Ovary (tissue), 9 donors: ENCODE data around the gene SLC35C1. TPM values are rescaled to one million over a fixed set of nuclear protein-coding genes. Genes with fewer than 3 reads are reported as not detected.

Experiments
- DNase-seq, 5 donors: peaks; one replicate each; pipeline ENCODE4 v3.0.0-alpha.2; 2019 to 2020
- H3K27ac ChIP-seq, 2 donors: fragments of 200-600 bp; one replicate each; pipeline versions ENCODE4 v1.5.1 to v1.8.0; 2019 to 2022
- H3K27me3 ChIP-seq: fragments of 200-600 bp; one replicate; pipeline ENCODE4 v1.8.0; 2022
- H3K36me3 ChIP-seq: fragments of 200-600 bp; sonication (generic); one replicate; pipeline ENCODE4 v1.5.1; 2019
- H3K4me1 ChIP-seq: one replicate; pipeline ENCODE4 v1.8.1; 2013; ENCODE audit warnings: mild to moderate bottlenecking, moderate library complexity; ENCODE audit not compliant: insufficient read depth
- H3K4me3 ChIP-seq: fragments of 200-600 bp; sonication (generic); one replicate; pipeline ENCODE4 v1.5.1; 2017
- H3K9me3 ChIP-seq, 2 donors: fragments of 200-600 bp in 1 of 2; sonication (generic) in 1 of 2; one replicate each; pipeline versions ENCODE4 v1.5.1 to v1.8.1; 2013 to 2019; ENCODE audit warnings: mild to moderate bottlenecking in 1 of 2, moderate library complexity in 1 of 2
- EP300 ChIP-seq: sonication (generic); formaldehyde crosslinking; IDR thresholded peaks from one replicate; pipeline ENCODE4 v1.6.1; 2017; ENCODE audit warnings: antibody characterized with exemption
- POLR2A ChIP-seq: fragments of 450-650 bp; IDR thresholded peaks from one replicate; pipeline ENCODE4 v1.6.1; 2017; ENCODE audit warnings: antibody characterized with exemption, mild to moderate bottlenecking, moderate library complexity
- WGBS, 3 donors: extraction: QIAGEN DNeasy Blood & Tissue Kit in 1 of 3; methylation state at CpG; one replicate each; pipeline versions ENCODE4 v1.1.5 to v1.1.7; 2013 to 2017; 5-methylcytosine and 5-hydroxymethylcytosine counted together
- intact Hi-C, 4 donors: fragments of 100-400 bp; cut with DNase I; formaldehyde crosslinking; loops; one replicate each; pipeline versions ENCODE4 v1.11.0 to v1.15.1; 2022 to 2023
- polyA plus RNA-seq, 2 donors: library from polyadenylated mRNA; stranded (reverse); fragments of 200-250 nt in 1 of 2; fragments of 350-450 nt in 1 of 2; fragmentation: Illumina TruSeq in 1 of 2; extraction: RNeasy Lipid Tissue Mini Kit (QIAGEN cat#74804) in 1 of 2; gene quantifications; one replicate each; pipeline ENCODE4 v1.2.3, GENCODE V29; 2013 to 2014
- total RNA-seq, 7 donors: library from RNA; depleted of rRNA in 2 of 7; stranded (reverse); fragments of >200 nt in 2 of 7; fragmentation: NEBNext Ultra II Directional in 3 of 7; extraction: Animal tissue kit (Norgen Biotek cat#: 25700) in 3 of 7; gene quantifications; one replicate each; pipeline versions ENCODE4 v1.1.0 to v1.2.4, GENCODE V29; 2016 to 2023
- TF ChIP-seq, protein P1 (sequence below), 3 donors: fragments of 450-650 bp in 2 of 3; fragments of 200-600 bp in 1 of 3; IDR thresholded peaks; one replicate each; pipeline versions ENCODE4 v1.5.1 to v1.8.0; 2016 to 2022; ENCODE audit warnings: antibody characterized with exemption in 3 of 3, mild to moderate bottlenecking in 1 of 3
- donor health status: DM: no; HTN: no; CAD: no; lungs with moderate emphysema.
- donor health status: DM: no; HTN: no; CAD: no.
- donor health status: Bipolar disorder and iron deficiency.
- donor health status: DM: yes; HTN: yes; CAD: no.
- donor health status: DM: no; HTN: no; CAD: no.
- donor health status: DM: yes; HTN: yes; CAD: no.

SLC35C1 gene
- total and polyA plus RNA-seq, 9 donors = 5.9 to 13.8 (median 9.6) TPM

DNA sequence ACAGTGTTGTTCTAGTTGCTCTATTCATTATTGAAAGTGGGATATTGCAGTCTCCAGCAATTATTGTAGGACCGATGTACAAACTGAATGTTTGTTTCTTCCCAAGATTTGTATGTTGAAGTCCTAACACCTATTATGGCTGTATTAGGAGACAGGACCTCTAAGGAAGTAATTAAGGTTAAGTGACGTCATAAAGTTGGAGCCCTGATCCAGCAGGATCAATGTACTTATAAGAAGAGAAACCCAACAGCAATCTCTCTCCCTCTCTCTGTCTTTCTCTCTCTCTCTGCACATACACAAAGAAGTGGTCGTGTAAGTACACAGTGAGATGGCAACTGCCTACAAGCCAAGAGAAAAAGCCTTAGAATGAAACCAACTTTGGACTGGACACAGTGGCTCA is 16.1 kb upstream of the SLC35C1 start:
- no peaks in the 10 kb centered on the region for H3K36me3 ChIP-seq
- H3K27me3 ChIP-seq = no peaks in the 10 kb centered on the region
- no peak overlapping the region for H3K4me3 ChIP-seq
- no peaks in the 10 kb centered on the region for H3K9me3 ChIP-seq
- H3K27ac ChIP-seq = no peak overlapping the region
- no peak for DNase-seq
- intact Hi-C loops = no loop called here
- no peaks in the 10 kb centered on the region for H3K4me1 ChIP-seq
- TF ChIP-seq EP300 (no peak), POLR2A (no peak)
- TF ChIP-seq, protein P1, sequence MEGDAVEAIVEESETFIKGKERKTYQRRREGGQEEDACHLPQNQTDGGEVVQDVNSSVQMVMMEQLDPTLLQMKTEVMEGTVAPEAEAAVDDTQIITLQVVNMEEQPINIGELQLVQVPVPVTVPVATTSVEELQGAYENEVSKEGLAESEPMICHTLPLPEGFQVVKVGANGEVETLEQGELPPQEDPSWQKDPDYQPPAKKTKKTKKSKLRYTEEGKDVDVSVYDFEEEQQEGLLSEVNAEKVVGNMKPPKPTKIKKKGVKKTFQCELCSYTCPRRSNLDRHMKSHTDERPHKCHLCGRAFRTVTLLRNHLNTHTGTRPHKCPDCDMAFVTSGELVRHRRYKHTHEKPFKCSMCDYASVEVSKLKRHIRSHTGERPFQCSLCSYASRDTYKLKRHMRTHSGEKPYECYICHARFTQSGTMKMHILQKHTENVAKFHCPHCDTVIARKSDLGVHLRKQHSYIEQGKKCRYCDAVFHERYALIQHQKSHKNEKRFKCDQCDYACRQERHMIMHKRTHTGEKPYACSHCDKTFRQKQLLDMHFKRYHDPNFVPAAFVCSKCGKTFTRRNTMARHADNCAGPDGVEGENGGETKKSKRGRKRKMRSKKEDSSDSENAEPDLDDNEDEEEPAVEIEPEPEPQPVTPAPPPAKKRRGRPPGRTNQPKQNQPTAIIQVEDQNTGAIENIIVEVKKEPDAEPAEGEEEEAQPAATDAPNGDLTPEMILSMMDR (IDR thresholded peaks at IDR 0.05) = no peak
- WGBS, 3 donors = 76 to 81% (median 77%) methylated on average over 3 of the region's 3 CpGs

DNA sequence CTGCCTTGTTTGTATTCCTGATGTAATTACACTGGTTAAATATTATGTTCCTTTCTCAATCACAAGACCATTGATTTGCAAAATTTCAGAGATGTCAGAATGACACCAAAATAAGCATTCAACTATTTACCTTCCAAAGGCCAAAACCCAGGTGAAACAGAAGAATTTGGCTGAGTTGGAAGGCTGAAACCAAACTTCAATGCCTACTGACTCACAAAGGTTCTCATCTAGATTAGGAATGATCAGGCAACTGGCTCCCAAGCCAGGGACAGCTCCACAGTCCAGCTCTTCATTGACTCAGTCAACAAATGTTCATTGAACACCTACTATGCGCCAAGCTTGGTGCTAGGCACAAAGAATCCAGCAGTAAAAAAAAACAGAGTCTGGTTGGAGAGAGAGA is 13.4 kb upstream of the SLC35C1 start:
- intact Hi-C loops = no loop called here
- Histone ChIP-seq H3K27me3 (no peaks in the 10 kb centered on the region), H3K27ac (no peak overlapping the region), H3K4me3 (no peak overlapping the region), H3K36me3 (no peaks in the 10 kb centered on the region), H3K4me1 (no peaks in the 10 kb centered on the region), H3K9me3 (no peaks in the 10 kb centered on the region)
- WGBS, 3 donors = 72 to 79% (median 78%) methylated on average over 1 of the region's 1 CpG
- DNase-seq = no peak
- no peak for TF ChIP-seq EP300
- TF ChIP-seq, protein P1 (IDR thresholded peaks at IDR 0.05) = no peak
- TF ChIP-seq POLR2A = no peak

DNA sequence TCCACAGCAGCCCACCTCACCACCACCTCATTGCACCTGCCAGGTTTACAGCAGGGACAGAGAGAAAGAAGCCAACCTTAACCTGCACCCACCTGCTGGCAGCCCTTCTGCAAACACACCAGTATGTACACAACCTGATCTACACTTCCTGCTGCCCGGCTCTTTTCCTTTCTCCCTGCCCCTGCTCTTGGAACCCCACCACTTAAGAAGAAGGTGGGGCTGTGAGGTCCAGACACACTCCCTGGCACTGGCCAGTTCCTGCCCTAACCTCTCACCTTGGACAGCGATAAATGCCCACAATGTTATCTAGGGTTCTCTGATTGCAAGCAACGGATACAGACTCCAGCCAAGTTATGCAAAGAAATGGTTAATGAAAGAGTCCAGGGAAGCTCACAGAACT is 10.8 kb upstream of the SLC35C1 start:
- no peak for DNase-seq

DNA sequence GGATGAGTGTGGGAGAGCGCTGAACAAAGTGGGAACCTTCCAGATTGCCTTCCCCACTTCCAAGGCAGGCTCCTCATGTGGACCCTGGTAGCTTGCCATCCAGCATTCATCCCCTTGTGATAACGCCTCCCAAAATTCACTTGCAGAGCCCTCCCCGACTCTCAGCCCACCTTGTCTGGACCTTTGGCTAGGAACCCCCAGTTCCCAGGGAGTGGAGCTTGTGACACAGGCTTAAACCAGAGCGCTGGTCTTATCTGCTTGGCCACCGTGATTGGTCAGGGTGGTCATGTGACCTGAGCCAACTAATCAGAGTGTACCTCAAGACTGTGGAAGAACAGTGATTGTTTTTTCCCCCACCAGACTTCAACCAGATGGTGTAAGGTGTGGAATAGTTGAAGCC is 9.6 kb upstream of the SLC35C1 start:
- TF ChIP-seq, protein P1 (IDR thresholded peaks at IDR 0.05) = no peak
- TF ChIP-seq EP300 = no peak
- no peak for TF ChIP-seq POLR2A
- 85 to 92% (median 88%) methylated on average over 5 of the region's 5 CpGs for WGBS, 3 donors
- Histone ChIP-seq H3K9me3 (no peaks in the 10 kb centered on the region), H3K36me3 (no peaks in the 10 kb centered on the region), H3K27me3 (no peaks in the 10 kb centered on the region), H3K27ac (no peak overlapping the region), H3K4me3 (no peak overlapping the region), H3K4me1 (no peaks in the 10 kb centered on the region)
- no peak for DNase-seq
- intact Hi-C loops = no loop called here

More for the DNA sequence above, 10.8 kb upstream of the SLC35C1 start:
- no peaks in the 10 kb centered on the region for H3K9me3 ChIP-seq
- intact Hi-C loops = no loop called here
- no peaks in the 10 kb centered on the region for H3K4me1 ChIP-seq
- 27 to 38% (median 33%) methylated on average over 3 of the region's 3 CpGs for WGBS, 3 donors
- no peak for TF ChIP-seq EP300
- no peak for TF ChIP-seq POLR2A
- TF ChIP-seq, protein P1 (IDR thresholded peaks at IDR 0.05) = no peak
- no peaks in the 10 kb centered on the region for H3K27me3 ChIP-seq
- H3K27ac ChIP-seq = no peak overlapping the region
- H3K4me3 ChIP-seq = no peak overlapping the region
- H3K36me3 ChIP-seq = no peaks in the 10 kb centered on the region

DNA sequence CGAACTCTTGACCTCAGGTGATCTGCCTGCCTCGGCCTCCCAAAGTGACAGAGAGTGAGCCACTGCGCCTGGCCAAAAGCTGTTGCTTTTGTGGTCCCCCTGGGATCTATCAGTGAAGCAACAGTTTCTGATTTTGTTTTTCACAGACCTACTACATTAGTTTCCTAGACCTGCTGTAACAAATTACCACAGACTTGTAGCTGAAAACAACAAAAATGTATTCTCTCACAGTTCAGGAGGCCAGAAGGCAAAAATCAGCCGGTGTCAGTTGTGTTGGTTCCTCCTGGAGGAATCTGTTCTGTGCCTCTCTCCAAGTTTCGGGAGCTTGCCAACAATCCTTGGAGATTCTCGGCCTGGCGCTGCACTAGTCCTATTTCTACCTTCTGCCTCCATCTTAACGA is 8.5 kb upstream of the SLC35C1 start:
- TF ChIP-seq, protein P1 (IDR thresholded peaks at IDR 0.05) = no peak
- no peak for TF ChIP-seq POLR2A
- TF ChIP-seq EP300 = no peak
- no peak overlapping the region for H3K27ac ChIP-seq
- 83 to 94% (median 88%) methylated on average over 8 of the region's 8 CpGs for WGBS, 3 donors
- no peak for DNase-seq
- no peaks in the 10 kb centered on the region for H3K4me1 ChIP-seq
- intact Hi-C loops = no loop called here
- H3K36me3 ChIP-seq = no peaks in the 10 kb centered on the region
- no peaks in the 10 kb centered on the region for H3K27me3 ChIP-seq
- H3K9me3 ChIP-seq = no peaks in the 10 kb centered on the region
- no peak overlapping the region for H3K4me3 ChIP-seq
